ENCODE results near the gene SLC9A3. TPM values are rescaled to one million over a fixed set of nuclear protein-coding genes. Genes with fewer than 3 reads are reported as not detected.

SLC9A3 gene
- total RNA-seq, 1 experiment from 2014 or later, result 1.5 TPM

DNA sequence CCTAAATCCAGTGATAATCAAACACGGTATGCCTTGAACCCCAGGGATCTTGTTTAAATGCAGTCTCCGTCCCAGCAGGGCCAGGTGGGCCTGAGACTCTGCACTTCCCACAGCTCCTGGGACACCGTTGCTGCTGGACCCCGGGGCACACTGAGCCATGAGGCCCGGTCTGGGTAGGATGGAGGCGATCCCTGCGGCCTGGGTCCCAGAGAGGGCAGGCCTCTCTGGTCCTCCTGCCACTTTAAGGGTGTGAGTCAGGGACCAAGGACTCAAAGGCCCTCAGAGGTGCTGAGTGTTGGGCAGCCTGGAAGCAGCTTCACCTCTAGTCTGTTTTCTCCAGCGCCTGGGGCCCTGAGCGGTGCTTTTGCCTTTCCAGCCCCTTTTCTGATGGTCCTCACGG, 34.1 kb upstream of the SLC9A3 start:
- H3K79me2 ChIP-seq (ENCODE audit: insufficient read depth, low read length), result no peaks in the 10 kb centered on the region
- CTCF ChIA-PET, result no interaction called here
- H4K20me1 ChIP-seq (ENCODE audit: insufficient read depth), result no peaks in the 10 kb centered on the region
- peaks cover 0 to 7% of the 10 kb centered on the region in 2 experiments; a peak in 1 of 4 replicates for H3K4me1 ChIP-seq (ENCODE audit: control insufficient read depth in 1 of 2, insufficient read depth in 2 of 2, low read length in 2 of 2)
- H3K27ac ChIP-seq (ENCODE audit: low read depth, low read length), result no peak overlapping the region
- H3K9ac ChIP-seq (ENCODE audit: low read length), result no peak overlapping the region
- no peak for TF ChIP-seq POLR2AphosphoS5 (IDR thresholded peaks at IDR 0.05; ENCODE audit: low read depth, low read length)
- TF ChIP-seq SP1 (IDR thresholded peaks at IDR 0.05; ENCODE audit: low read depth), result no peak
- TF ChIP-seq, protein P1, sequence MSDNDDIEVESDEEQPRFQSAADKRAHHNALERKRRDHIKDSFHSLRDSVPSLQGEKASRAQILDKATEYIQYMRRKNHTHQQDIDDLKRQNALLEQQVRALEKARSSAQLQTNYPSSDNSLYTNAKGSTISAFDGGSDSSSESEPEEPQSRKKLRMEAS (IDR thresholded peaks at IDR 0.05), result no peak
- TF ChIP-seq FOSL1 (IDR thresholded peaks at IDR 0.05; ENCODE audit: low read depth), result no peak
- TF ChIP-seq, protein P2, sequence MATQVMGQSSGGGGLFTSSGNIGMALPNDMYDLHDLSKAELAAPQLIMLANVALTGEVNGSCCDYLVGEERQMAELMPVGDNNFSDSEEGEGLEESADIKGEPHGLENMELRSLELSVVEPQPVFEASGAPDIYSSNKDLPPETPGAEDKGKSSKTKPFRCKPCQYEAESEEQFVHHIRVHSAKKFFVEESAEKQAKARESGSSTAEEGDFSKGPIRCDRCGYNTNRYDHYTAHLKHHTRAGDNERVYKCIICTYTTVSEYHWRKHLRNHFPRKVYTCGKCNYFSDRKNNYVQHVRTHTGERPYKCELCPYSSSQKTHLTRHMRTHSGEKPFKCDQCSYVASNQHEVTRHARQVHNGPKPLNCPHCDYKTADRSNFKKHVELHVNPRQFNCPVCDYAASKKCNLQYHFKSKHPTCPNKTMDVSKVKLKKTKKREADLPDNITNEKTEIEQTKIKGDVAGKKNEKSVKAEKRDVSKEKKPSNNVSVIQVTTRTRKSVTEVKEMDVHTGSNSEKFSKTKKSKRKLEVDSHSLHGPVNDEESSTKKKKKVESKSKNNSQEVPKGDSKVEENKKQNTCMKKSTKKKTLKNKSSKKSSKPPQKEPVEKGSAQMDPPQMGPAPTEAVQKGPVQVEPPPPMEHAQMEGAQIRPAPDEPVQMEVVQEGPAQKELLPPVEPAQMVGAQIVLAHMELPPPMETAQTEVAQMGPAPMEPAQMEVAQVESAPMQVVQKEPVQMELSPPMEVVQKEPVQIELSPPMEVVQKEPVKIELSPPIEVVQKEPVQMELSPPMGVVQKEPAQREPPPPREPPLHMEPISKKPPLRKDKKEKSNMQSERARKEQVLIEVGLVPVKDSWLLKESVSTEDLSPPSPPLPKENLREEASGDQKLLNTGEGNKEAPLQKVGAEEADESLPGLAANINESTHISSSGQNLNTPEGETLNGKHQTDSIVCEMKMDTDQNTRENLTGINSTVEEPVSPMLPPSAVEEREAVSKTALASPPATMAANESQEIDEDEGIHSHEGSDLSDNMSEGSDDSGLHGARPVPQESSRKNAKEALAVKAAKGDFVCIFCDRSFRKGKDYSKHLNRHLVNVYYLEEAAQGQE (IDR thresholded peaks at IDR 0.05; ENCODE audit: low read depth), result no peak
- no peak for TF ChIP-seq CBX3 (IDR thresholded peaks at IDR 0.05; ENCODE audit: low read depth)
- no peak for TF ChIP-seq ZFX (IDR thresholded peaks at IDR 0.05)
- no peak for TF ChIP-seq EZH2 (IDR thresholded peaks at IDR 0.05)
- no peak for TF ChIP-seq SRF (IDR thresholded peaks at IDR 0.05; ENCODE audit: low read depth)
- TF ChIP-seq JUND (IDR thresholded peaks at IDR 0.05), result no peak
- TF ChIP-seq RAD21 (IDR thresholded peaks at IDR 0.05; ENCODE audit: low read depth), result no peak
- no peak for TF ChIP-seq CTCF (IDR thresholded peaks at IDR 0.05 in 2 of 3, conservative IDR thresholded peaks at IDR 0.05 in 1 of 3; ENCODE audit: borderline replicate concordance in 1 of 3, insufficient read depth in 1 of 3, low read depth in 2 of 3, low read length in 2 of 3)
- no peak for TF ChIP-seq SIN3A (IDR thresholded peaks at IDR 0.05; ENCODE audit: low read depth)
- no peak for TF ChIP-seq TCF7L2 (IDR thresholded peaks at IDR 0.05; ENCODE audit: borderline replicate concordance, extremely low read depth, insufficient read depth, insufficient read length)
- TF ChIP-seq, protein P3, sequence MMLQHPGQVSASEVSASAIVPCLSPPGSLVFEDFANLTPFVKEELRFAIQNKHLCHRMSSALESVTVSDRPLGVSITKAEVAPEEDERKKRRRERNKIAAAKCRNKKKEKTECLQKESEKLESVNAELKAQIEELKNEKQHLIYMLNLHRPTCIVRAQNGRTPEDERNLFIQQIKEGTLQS (IDR thresholded peaks at IDR 0.05), result no peak
- no peak for TF ChIP-seq EZH2phosphoT487 (IDR thresholded peaks at IDR 0.05; ENCODE audit: borderline replicate concordance)
- TF ChIP-seq, protein P4, sequence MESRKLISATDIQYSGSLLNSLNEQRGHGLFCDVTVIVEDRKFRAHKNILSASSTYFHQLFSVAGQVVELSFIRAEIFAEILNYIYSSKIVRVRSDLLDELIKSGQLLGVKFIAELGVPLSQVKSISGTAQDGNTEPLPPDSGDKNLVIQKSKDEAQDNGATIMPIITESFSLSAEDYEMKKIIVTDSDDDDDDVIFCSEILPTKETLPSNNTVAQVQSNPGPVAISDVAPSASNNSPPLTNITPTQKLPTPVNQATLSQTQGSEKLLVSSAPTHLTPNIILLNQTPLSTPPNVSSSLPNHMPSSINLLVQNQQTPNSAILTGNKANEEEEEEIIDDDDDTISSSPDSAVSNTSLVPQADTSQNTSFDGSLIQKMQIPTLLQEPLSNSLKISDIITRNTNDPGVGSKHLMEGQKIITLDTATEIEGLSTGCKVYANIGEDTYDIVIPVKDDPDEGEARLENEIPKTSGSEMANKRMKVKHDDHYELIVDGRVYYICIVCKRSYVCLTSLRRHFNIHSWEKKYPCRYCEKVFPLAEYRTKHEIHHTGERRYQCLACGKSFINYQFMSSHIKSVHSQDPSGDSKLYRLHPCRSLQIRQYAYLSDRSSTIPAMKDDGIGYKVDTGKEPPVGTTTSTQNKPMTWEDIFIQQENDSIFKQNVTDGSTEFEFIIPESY (IDR thresholded peaks at IDR 0.05; ENCODE audit: extremely low read depth, insufficient replicate concordance, low read length), result no peak
- no peak for TF ChIP-seq YY1 (IDR thresholded peaks at IDR 0.05; ENCODE audit: extremely low read depth, insufficient replicate concordance, low read depth, low read length)
- no peak for TF ChIP-seq ELF1 (IDR thresholded peaks at IDR 0.05; ENCODE audit: borderline replicate concordance, low read depth)
- POLR2A ChIA-PET, result no interaction called here
- no peak overlapping the region for H3K4me2 ChIP-seq (ENCODE audit: low read length)
- ATAC-seq, result no peak
- no peak overlapping the region for H2AFZ ChIP-seq (ENCODE audit: low read depth, low read length, poor library complexity, severe bottlenecking)
- BruUV-seq (replicated peaks), result no TSS peak
- no peak overlapping the region for H3K4me3 ChIP-seq (replicated peaks in 1 of 2; ENCODE audit: low read depth in 1 of 2, low read length in 2 of 2)
- H3K36me3 ChIP-seq (ENCODE audit: control insufficient read depth in 1 of 2, insufficient read depth in 2 of 2, low read length in 2 of 2), result no peaks in the 10 kb centered on the region
- no peaks in the 10 kb centered on the region for H3K9me2 ChIP-seq (ENCODE audit: insufficient read depth)
- intact Hi-C loops (cut with micrococcal nuclease), result no loop called here
- RAD21 ChIA-PET (ENCODE audit: low non-redundant PET in 1 of 2, low total read pairs in 2 of 2, uncharacterized antibody in 2 of 2, unreplicated experiment in 2 of 2), result no interaction called here
- no peaks in the 10 kb centered on the region for H3K27me3 ChIP-seq (ENCODE audit: insufficient read depth, low read length)
- DNase-seq (ENCODE audit: low read depth, low spot score), result no peak
- no peaks in the 10 kb centered on the region for H3K9me3 ChIP-seq (ENCODE audit: control insufficient read depth in 1 of 2, insufficient read depth in 1 of 2, low read depth in 1 of 2, low read length in 2 of 2)
